ENCODE measurements around the gene CD40. TPM values are rescaled to one million over a fixed set of nuclear protein-coding genes. Genes with fewer than 3 reads are reported as not detected.

The CD40 gene
- 4.2 to 4.9 TPM (median 4.5 TPM) in 5 replicates for total RNA-seq (2022; extraction: Qiagen RNA extraction)

DNA sequence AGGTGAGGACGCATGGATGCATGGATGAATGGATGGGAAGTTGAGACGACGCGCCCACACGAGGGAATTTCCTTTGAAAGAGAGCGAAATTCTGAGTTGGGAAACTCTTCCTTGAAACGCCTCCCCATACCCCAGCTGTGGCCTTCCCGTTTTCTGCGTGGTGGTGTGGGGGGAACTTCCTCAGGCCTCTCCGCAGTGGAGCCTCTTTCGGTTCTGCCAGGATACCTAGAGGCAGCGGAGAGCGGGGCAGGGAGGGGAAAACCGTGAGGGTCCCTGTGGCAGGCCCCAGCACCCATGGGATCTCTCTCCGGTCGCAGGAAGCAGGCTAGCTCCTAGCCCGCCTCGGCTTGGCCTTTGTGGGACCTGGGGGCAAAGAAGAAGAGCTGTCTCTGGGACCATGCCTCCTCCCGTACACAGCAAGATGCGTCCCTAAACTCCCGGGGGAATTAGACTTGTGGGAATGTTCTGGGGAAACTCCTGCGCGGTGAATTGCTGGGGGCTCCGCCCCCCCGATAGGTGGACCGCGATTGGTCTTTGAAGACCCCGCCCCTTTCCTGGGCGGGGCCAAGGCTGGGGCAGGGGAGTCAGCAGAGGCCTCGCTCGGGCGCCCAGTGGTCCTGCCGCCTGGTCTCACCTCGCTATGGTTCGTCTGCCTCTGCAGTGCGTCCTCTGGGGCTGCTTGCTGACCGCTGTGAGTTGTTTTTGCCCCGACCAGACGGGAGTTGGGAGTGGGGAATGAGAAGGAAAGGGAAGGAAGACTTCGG lies at the start of gene CD40:
Gene CD40, plus strand, starts transcription at position 611 of the 764 bp plus-strand sequence. Its CDS starts 30 bp downstream, at position 641.

GRCh38 chr20:46089417-46090388 lies 28.4 kb upstream of the CD40 start, which contains the start of gene NCOA5:
Gene NCOA5 (minus strand): TSS chr20:46089962. CDS start chr20:46079424, 10,538 bp downstream.

Other genes starting within 250 kb of the CD40 start
- gene ZSWIM1, start 237.1 kb upstream of the CD40 start, total RNA-seq (2022; extraction: Qiagen RNA extraction) = 4.8 to 5.9 TPM (median 5.8 TPM) in 5 replicates
- gene SPATA25, start 230.7 kb upstream of the CD40 start, total RNA-seq (2022; extraction: Qiagen RNA extraction) = 0.19 to 0.53 TPM (median 0.40 TPM) in 3 of 5 replicates, not detected in the others
- 0.61 to 1.7 TPM (median 0.94 TPM) in 5 replicates for gene NEURL2, start 227.1 kb upstream of the CD40 start, total RNA-seq (2022; extraction: Qiagen RNA extraction)
- 94.8 to 123 TPM (median 110 TPM) in 5 replicates for gene CTSA, start 227.0 kb upstream of the CD40 start, total RNA-seq (2022; extraction: Qiagen RNA extraction)
- gene PLTP, start 206.2 kb upstream of the CD40 start, total RNA-seq (2022; extraction: Qiagen RNA extraction) = 1.6 to 2.0 TPM (median 1.8 TPM) in 5 replicates
- gene PCIF1, start 183.6 kb upstream of the CD40 start, total RNA-seq (2022; extraction: Qiagen RNA extraction) = 27.8 to 35.7 TPM (median 33.3 TPM) in 5 replicates
- 6.8 to 10.2 TPM (median 9.2 TPM) in 5 replicates for gene ZNF335, start 146.1 kb upstream of the CD40 start, total RNA-seq (2022; extraction: Qiagen RNA extraction)
- gene MMP9, start 109.4 kb upstream of the CD40 start, total RNA-seq (2022; extraction: Qiagen RNA extraction) = 0.19 to 0.48 TPM (median 0.40 TPM) in 5 replicates
- 13.5 to 17.2 TPM (median 14.0 TPM) in 5 replicates for gene SLC12A5, start 89.1 kb upstream of the CD40 start, total RNA-seq (2022; extraction: Qiagen RNA extraction)
- gene NCOA5, start 28.4 kb upstream of the CD40 start, total RNA-seq (2022; extraction: Qiagen RNA extraction) = 17.7 to 23.9 TPM (median 20.3 TPM) in 5 replicates
- 0.04 to 0.05 TPM in 2 of 5 replicates, not detected in the others for gene CDH22, start 190.2 kb downstream of the CD40 start, total RNA-seq (2022; extraction: Qiagen RNA extraction)

Measured in A549 treated with Mapracorat at 1 μM for 4 hours (cell line).